GM21447 (cell line): ENCODE data around the gene PRSS21.

Experiments
- ATAC-seq: cut with Tn5 transposase; IDR thresholded peaks from one replicate; pipeline ENCODE4 v1.9.1; 2021; ENCODE audit not compliant: unreplicated experiment

The PRSS21 gene, protein sequence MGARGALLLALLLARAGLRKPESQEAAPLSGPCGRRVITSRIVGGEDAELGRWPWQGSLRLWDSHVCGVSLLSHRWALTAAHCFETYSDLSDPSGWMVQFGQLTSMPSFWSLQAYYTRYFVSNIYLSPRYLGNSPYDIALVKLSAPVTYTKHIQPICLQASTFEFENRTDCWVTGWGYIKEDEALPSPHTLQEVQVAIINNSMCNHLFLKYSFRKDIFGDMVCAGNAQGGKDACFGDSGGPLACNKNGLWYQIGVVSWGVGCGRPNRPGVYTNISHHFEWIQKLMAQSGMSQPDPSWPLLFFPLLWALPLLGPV

DNA sequence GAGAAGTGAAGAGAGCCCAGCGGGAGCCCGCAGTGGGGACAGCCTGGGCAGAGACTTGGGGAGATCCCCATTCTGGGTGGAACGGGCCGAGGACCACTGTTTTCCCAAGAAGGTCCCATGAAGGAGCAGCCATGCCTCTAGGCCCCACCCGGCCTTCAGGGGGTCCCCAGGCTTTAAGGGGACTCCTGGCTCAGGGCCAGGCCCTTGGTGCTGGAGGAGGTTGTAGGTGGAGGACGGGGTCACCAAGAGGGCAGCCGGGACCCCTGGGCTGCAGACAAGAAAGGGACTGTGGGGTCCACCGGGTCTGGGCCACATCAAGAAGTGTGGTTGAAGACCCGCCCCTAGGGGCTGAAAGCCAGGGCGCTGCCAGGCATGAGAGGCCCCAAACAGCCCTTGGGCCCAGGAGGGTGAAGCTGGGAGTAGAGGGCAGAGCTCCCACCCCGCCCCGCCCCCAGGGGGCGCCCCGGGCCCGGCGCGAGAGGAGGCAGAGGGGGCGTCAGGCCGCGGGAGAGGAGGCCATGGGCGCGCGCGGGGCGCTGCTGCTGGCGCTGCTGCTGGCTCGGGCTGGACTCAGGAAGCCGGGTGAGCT, at the start of gene PRSS21:
Gene PRSS21 (plus strand): TSS at position 487 of the 589 bp plus-strand sequence. CDS start 32 bp downstream, at position 519.
- ATAC-seq: no peak

DNA sequence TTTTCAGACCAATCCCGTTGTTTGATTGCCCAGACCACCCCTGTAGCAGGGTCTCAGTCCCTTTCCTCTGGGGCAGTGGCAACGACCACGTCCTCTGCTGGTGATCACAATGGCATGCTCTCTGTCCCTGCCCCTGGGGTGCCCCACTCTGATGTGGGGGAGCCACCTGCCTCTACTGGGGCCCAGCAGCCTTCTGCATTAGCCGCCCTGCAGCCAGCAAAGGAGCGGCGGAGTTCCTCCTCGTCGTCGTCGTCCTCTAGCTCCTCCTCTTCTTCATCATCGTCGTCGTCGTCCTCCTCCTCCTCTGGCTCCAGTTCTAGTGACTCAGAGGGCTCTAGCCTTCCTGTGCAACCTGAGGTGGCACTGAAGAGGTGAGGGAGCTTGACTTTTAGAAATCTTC, 49.1 kb upstream of the PRSS21 start:
- ATAC-seq: no peak

GRCh38 chr16:2768403-2769089, 48.5 kb upstream of the PRSS21 start:
- ATAC-seq: no peak

DNA sequence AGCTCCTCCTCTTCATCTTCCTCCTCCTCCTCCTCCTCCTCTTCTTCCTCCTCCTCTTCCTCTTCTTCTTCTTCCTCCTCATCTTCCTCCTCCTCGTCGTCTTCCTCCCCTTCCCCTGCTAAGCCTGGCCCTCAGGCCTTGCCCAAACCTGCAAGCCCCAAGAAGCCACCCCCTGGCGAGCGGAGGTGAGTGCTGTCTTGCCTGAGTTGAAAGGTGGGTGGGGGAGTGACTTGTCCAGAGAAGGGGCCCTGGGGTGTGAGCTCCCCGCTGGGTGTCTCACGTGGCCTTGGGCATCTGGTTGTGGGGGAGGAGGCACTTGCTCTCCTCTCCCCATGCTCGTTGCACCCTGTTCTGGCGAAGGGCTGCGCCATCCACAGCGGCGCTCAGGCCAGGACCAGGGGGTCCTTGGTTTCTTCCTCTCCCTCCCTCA, 47.9 kb upstream of the PRSS21 start:
- ATAC-seq: no peak

- ATAC-seq: no peak
These were observed 47.4 kb upstream of the PRSS21 start for GRCh38 chr16:2769675-2770056.

DNA sequence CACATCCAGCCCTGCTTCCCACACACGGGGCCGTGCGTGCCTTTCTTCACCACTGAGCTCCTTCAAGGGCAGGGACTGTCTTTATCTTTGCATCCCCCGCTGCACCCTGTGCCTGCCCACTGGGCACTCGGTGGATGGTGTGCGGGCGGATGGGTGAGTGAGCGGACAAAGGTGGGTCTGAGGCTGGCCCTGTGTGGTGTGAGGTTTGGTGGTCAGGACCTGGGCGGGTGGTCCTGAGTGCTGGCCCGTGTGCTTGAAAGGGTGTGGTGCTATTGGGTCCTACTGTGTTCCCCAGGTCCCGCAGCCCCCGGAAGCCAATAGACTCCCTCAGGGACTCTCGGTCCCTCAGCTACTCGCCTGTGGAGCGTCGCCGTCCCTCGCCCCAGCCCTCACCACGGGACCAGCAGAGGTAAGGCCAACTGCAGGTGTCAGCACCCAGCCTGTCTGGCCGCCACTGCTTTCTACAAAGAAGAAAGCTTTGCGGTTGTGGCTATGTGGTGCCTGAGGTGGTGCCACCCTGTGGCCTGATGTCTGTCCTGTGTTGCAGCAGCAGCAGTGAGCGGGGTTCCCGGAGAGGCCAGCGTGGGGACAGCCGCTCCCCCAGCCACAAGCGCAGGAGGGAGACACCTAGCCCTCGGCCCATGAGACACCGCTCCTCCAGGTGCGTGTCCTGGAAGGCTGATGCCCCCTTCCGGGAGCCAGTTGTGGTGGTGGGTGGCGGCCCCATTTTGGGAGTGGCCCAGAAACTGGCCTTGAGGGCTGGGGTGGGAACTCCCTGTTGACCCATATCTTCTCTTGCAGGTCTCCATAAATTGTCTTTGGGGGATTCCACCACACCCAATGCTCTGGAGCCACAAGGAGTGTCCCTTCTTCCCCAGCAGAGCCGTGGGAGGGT, 46.7 kb upstream of the PRSS21 start:
- ATAC-seq: no peak

DNA sequence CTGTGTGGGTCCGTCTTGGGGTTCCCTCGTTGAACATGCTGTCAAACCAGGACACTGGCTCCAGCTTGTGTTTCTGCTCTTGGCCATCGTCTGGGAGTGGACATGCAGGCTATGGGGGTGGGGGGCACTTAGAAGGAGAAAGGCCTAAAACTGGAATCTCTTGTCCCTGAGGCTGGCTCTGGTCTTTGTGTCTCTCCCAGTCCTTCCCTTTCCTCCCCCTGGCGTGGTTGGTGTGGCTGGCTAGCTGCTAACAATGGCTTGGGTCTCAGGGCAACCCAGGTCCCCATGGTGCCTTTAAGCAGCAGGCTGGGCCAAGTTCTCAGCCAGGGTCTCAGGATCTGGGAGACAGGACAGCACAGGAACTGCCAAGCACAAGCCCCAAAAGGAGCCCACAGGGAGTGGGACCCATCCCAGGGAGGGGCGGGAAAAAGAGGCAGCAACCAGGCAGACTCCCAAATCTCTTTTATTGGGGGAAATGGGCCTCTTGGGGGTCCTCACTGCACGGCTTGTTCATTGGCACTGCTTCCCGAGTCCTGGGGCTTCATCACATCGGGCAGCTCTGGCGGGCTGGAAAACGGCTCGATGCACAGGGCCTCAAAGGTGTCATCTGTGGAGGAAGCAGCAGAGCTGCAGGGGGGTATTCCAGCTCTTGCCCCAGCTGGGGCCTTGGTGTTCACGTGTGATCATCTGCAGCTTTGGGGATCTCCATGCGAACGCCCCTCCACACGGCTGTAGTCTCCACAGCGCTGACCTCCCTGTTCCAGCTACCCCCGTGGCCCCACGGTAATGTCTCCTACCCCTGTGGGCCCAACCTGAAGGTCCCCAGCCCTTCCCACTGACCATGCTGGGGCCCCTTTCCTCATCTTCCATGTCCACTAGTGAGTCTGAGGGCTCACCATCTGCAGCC, 45.3 kb upstream of the PRSS21 start:
- no peak for ATAC-seq

- ATAC-seq: no peak
These were observed 43.7 kb upstream of the PRSS21 start for GRCh38 chr16:2773188-2773968.

DNA sequence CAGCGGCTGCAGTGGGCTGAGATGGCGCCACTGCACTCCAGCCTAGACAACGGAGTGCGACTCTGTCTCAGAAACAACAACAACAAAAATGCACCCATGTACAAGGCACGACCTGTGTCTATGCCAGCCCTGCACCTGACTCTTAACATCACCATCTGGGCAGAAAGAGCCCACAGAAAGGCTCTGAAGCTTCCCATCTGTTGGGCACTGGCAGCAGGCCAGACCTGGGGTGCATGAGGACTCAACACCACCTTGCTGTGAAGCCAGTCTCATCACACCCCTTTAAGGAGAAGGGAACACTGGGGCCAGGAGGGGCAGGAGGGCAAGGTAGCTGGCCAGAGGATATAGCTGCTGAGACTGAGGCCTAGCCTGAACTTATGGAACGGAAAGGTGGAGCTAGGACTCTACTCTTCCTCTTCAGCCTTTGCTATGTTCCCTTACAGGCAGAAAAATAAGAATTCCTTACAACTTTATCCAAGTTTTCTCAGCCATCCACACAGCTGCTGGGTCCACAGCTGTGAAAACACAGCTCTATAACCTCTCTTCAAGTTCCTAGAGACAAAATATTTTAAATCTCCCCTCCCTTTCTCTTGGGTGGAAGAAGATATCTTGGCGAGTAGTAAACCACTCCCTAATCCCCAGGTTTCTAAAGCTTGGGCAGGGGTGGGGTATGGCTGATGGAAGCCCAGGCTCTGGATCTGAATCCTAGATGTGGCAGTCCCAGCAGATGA, 42.7 kb upstream of the PRSS21 start:
- no peak for ATAC-seq

GRCh38 chr16:2775131-2775716, 41.8 kb upstream of the PRSS21 start:
- ATAC-seq: no peak

- ATAC-seq: no peak
These were observed 41.1 kb upstream of the PRSS21 start for GRCh38 chr16:2775765-2776499.

GRCh38 chr16:2776500-2777139, 40.4 kb upstream of the PRSS21 start:
- peak; percentile 20 for ATAC-seq

DNA sequence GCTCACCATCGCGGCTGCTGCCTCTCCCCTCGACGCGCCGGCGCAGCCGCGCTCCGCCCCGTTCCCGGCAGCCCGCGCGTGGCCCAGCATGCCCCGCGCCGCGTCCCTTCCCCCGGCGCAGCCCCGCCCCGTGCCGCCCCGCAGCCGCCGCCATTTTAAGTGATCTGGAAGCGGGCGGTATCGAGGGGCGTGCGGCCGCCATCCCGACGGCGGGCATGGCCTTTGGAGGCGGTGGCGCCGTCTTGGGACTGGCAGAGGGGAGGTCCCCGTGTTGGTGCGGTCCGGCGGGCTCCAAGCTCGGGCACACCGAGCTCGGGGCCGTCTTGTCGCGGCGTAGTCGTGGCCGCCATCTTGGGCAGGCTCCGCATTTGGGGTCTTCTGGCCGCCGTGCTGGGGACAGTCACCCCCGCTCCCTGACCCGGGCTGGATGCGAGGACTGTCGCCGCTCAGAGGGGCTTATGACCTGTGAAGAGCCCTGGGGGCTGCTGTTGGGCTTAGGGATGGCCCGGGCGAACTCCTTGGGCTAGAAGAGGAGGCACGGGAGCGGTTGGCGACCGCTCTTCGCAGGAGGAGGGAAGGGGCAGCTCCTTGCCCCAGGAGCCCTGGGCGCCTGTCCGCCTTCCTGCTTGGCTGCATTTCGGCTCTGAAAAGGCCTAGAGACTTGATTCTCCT, 39.7 kb upstream of the PRSS21 start, which contains the start of gene ELOB:
Gene ELOB (minus strand): TSS at position 50 of the 672 bp plus-strand sequence. CDS start 41 bp downstream, at position 9.
- peak; percentile 77 for ATAC-seq

GRCh38 chr16:2777903-2778629, 39.0 kb upstream of the PRSS21 start:
- peak; percentile 7 for ATAC-seq

DNA sequence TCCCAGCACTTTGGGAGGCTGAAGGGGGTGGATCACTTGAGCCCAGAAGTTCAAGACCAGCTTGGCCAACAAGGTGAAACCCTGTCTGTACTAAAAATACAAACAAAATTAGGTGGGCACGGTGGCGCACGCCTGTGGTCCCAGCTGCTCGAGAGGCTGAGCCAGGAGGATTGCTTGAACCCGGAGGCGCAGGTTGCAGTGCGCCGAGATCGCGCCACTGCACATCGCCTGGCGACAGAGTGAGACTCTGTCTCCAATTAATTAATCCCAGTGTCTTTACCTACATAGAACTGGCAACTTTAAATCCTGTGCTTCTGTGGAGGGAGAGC, 38.4 kb upstream of the PRSS21 start:
- no peak for ATAC-seq
